Breast epithelium (tissue), 3 donors: ENCODE data around the gene KCNJ6.

Source experiments
- CTCF ChIP-seq, 3 donors: fragments of 450-650 bp; IDR thresholded peaks; one replicate each; pipeline ENCODE4 v1.5.1; 2016 to 2017; ENCODE audit warnings: antibody characterized with exemption in 3 of 3, mild to moderate bottlenecking in 3 of 3, moderate library complexity in 3 of 3
- POLR2A ChIP-seq: fragments of 450-650 bp; IDR thresholded peaks from one replicate; pipeline ENCODE4 v1.6.1; 2016; ENCODE audit warnings: antibody characterized with exemption, mild to moderate bottlenecking, moderate library complexity
- POLR2AphosphoS5 ChIP-seq, 3 donors: sonication (generic); formaldehyde crosslinking; IDR thresholded peaks; one replicate each; pipeline ENCODE4 v1.6.1; 2017; ENCODE audit warnings: antibody characterized with exemption in 3 of 3

GRCh38 chr21:37618081-37618480, 298.2 kb downstream of the KCNJ6 start:
- TF ChIP-seq CTCF (IDR thresholded peaks at IDR 0.05) (no peak), POLR2AphosphoS5 (IDR thresholded peaks at IDR 0.05) (no peak), POLR2A (no peak)
